Activated T-cell treated with anti-CD3 and anti-CD28 coated beads, Interleukin-2, amount 50 U/mL, for 72 hours (primary cell): ENCODE results near the gene TM4SF5. TPM values are rescaled to one million over a fixed set of nuclear protein-coding genes. Genes with fewer than 3 reads are reported as not detected.

ENCODE experiments used
- ATAC-seq, 2 donors: fragments of 150-1000 bp; cut with Tn5 transposase; replicated peaks in 1 of 2; 2 replicates each; pipeline ENCODE4 v1.10.0; 2021; ENCODE audit warnings: moderate library complexity in 2 of 2, mild to moderate bottlenecking in 1 of 2
- DNase-seq, 2 donors: peaks; one replicate each; pipeline ENCODE4 v3.0.0; 2021 to 2022; ENCODE audit warnings: mixed read lengths in 1 of 2
- H3K27ac Mint-ChIP-seq: one replicate; pipeline ENCODE4 v1.8.0; 2022; ENCODE audit warnings: mild to moderate bottlenecking, moderate library complexity, mixed read lengths
- H3K27me3 Mint-ChIP-seq: one replicate; pipeline ENCODE4 v1.8.0; 2022; ENCODE audit warnings: low read depth, mixed read lengths
- H3K36me3 Mint-ChIP-seq, 2 donors: one replicate each; pipeline ENCODE4 v1.8.0; 2022; ENCODE audit warnings: mixed read lengths in 2 of 2, mild to moderate bottlenecking in 1 of 2; ENCODE audit not compliant: insufficient read depth in 2 of 2
- H3K4me1 Mint-ChIP-seq: one replicate; pipeline ENCODE4 v1.8.0; 2022; ENCODE audit warnings: low read depth, mixed read lengths
- H3K4me3 Mint-ChIP-seq, 2 donors: one replicate each; pipeline ENCODE4 v1.8.0; 2022; ENCODE audit warnings: mild to moderate bottlenecking in 2 of 2, mixed read lengths in 2 of 2, moderate library complexity in 2 of 2
- H3K9me3 Mint-ChIP-seq, 2 donors: one replicate each; pipeline ENCODE4 v1.8.0; 2022; ENCODE audit warnings: mixed read lengths in 2 of 2
- total RNA-seq, 2 donors: library from RNA; stranded (reverse); gene quantifications; one replicate each; pipeline ENCODE4 v1.2.3, GENCODE V29; 2022

The TM4SF5 gene
- total RNA-seq, 2 donors from 2014 or later = not detected

DNA sequence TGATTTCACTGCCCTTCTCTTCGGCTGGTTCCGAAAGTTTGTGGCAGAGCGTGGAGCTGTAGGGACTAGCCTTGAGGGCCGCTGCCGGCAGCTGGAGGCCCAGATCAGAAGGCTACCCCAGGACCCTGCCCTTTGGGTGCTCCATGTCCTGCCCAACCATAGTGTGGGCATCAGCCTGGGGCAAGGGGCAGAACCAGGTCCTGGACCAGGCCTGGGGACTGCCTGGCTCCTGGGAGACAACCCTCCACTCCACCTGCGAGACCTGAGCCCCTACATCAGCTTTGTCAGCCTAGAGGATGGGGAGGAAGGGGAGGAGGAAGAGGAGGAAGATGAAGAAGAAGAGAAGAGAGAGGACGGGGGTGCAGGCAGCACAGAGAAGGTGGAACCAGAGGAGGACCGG is 31.1 kb upstream of the TM4SF5 start:
- no peak overlapping the region for H3K27ac Mint-ChIP-seq
- peaks cover 33% of the 10 kb centered on the region for H3K27me3 Mint-ChIP-seq
- no peaks in the 10 kb centered on the region for H3K9me3 Mint-ChIP-seq
- peak overlapping the region; percentile 72 to 76 for H3K4me3 Mint-ChIP-seq
- peaks cover 0 to 1% of the 10 kb centered on the region in 2 donors for H3K36me3 Mint-ChIP-seq
- H3K4me1 Mint-ChIP-seq = peaks cover 25% of the 10 kb centered on the region
- ATAC-seq (no peak), DNase-seq (no peak)

DNA sequence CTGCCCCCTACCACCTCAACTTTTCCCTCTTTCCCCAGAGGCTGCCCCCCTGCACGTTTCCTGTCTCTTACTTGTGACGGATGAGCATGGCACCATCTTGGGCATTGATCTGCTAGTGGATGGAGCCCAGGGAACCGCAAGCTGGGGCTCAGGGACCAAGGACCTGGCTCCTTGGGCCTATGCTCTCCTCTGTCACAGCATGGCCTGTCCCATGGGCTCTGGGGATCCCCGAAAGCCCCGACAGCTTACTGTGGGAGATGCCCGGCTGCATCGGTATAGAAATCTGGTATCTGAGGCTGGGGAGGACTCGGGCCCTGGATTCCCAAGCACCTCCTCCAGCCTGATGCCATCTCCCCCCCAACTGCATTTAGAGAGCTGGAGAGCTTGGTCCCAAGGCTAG is 30.1 kb upstream of the TM4SF5 start:
- Mint-ChIP-seq H3K27me3 (peaks cover 33% of the 10 kb centered on the region), H3K4me3 (peak overlapping the region in 1 of 2 donors; percentile 31), H3K9me3 (no peaks in the 10 kb centered on the region), H3K4me1 (peaks cover 18% of the 10 kb centered on the region), H3K27ac (peak overlapping the region; percentile 6), H3K36me3 (peaks cover 0 to 1% of the 10 kb centered on the region in 2 donors)
- ATAC-seq = no peak
- no peak for DNase-seq

DNA sequence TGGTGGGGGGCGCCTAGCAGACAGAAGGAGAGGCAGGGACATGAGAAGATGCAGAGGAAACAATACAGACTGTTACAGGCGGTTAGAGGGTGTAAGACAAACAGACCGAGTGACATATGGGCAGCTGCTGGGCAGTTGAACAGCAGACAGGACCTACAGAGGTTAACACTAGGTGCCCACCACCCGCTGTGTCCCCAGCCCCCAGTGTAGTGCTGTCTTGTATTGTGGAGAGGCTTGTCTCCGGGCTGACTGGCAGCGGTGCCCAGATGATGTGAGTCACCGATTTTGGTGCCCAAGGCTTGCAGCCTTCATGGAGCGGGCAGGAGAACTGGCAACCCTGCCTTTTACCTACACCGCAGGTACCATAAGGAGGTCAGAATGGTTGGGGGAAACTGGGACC is 29.6 kb upstream of the TM4SF5 start:
- Mint-ChIP-seq H3K4me3 (no peak overlapping the region), H3K36me3 (peaks cover 0 to 1% of the 10 kb centered on the region in 2 donors), H3K9me3 (no peaks in the 10 kb centered on the region), H3K4me1 (peaks cover 22% of the 10 kb centered on the region), H3K27ac (no peak overlapping the region), H3K27me3 (peaks cover 33% of the 10 kb centered on the region)
- DNase-seq (no peak), ATAC-seq (no peak)

DNA sequence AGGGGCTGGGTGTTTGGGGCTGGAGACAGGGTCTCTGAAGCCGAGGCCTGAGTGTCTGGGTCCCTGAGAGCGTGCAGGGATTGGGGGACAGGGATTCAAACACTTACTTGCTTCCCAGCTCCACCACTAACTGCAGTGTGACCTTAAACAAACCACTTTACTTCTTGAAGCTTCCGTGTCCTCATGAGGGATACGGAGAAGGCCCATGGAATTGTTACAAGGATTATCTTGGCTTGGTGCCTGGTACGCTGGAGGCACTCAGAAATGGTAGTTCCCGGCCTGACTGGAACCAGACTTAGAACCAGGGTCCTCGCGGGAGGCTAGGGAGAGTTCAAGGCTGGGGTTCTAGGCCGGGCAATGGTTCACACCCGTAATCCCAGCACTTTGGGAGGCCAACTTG is 29.1 kb upstream of the TM4SF5 start:
- no peak for DNase-seq
- no peak for ATAC-seq
- peaks cover 0 to 1% of the 10 kb centered on the region in 2 donors for H3K36me3 Mint-ChIP-seq
- no peak overlapping the region for H3K27ac Mint-ChIP-seq
- no peak overlapping the region for H3K4me3 Mint-ChIP-seq
- peaks cover 33% of the 10 kb centered on the region for H3K27me3 Mint-ChIP-seq
- peaks cover 24% of the 10 kb centered on the region for H3K4me1 Mint-ChIP-seq
- H3K9me3 Mint-ChIP-seq = no peaks in the 10 kb centered on the region

DNA sequence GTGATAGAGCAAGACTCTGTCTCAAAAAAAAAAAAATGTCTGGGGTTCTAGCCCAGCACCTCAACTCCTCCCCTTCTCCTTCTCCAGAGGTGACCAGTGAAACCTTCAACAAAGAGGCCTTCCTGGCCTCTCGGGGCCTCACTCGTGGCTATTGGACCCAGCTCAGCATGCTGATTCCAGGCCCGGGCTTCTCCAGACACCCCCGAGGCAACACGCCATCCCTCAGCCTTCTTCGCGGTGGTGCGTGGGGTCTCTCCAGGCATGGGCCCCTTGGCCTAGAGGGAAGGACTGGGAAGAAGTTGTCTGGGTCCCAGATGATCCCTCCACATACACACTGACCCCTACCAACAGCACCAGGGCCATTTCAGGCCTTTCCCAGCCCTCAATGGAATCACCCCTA is 28.5 kb upstream of the TM4SF5 start:
- no peak overlapping the region for H3K27ac Mint-ChIP-seq
- peaks cover 29% of the 10 kb centered on the region for H3K27me3 Mint-ChIP-seq
- no peak overlapping the region for H3K4me3 Mint-ChIP-seq
- DNase-seq = no peak
- H3K9me3 Mint-ChIP-seq = no peaks in the 10 kb centered on the region
- peaks cover 29% of the 10 kb centered on the region for H3K4me1 Mint-ChIP-seq
- H3K36me3 Mint-ChIP-seq = peaks cover 0 to 1% of the 10 kb centered on the region in 2 donors
- no peak for ATAC-seq

DNA sequence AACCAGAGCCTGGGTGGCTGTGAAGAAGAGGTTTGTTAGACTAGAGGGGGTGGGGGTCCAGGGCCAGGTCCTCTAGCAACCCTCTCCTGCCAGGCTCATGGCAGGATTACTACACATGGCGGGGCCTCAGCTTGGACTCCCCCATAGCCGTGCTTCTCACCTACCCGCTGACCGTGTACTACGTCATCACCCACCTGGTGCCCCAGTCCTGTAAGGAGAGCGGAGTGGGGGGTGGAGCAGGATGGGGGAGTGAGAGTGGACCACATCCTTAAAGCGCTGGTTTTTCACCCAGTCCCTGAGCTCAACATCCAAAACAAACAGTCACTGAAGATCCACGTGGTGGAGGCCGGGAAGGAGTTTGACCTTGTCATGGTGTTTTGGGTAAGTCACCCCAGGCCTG is 27.8 kb upstream of the TM4SF5 start:
- peaks cover 22% of the 10 kb centered on the region for H3K27me3 Mint-ChIP-seq
- H3K9me3 Mint-ChIP-seq = no peaks in the 10 kb centered on the region
- no peak overlapping the region for H3K4me3 Mint-ChIP-seq
- ATAC-seq (no peak), DNase-seq (no peak)
- H3K4me1 Mint-ChIP-seq = peaks cover 26% of the 10 kb centered on the region
- H3K36me3 Mint-ChIP-seq = peaks cover 0 to 1% of the 10 kb centered on the region in 2 donors
- no peak overlapping the region for H3K27ac Mint-ChIP-seq

DNA sequence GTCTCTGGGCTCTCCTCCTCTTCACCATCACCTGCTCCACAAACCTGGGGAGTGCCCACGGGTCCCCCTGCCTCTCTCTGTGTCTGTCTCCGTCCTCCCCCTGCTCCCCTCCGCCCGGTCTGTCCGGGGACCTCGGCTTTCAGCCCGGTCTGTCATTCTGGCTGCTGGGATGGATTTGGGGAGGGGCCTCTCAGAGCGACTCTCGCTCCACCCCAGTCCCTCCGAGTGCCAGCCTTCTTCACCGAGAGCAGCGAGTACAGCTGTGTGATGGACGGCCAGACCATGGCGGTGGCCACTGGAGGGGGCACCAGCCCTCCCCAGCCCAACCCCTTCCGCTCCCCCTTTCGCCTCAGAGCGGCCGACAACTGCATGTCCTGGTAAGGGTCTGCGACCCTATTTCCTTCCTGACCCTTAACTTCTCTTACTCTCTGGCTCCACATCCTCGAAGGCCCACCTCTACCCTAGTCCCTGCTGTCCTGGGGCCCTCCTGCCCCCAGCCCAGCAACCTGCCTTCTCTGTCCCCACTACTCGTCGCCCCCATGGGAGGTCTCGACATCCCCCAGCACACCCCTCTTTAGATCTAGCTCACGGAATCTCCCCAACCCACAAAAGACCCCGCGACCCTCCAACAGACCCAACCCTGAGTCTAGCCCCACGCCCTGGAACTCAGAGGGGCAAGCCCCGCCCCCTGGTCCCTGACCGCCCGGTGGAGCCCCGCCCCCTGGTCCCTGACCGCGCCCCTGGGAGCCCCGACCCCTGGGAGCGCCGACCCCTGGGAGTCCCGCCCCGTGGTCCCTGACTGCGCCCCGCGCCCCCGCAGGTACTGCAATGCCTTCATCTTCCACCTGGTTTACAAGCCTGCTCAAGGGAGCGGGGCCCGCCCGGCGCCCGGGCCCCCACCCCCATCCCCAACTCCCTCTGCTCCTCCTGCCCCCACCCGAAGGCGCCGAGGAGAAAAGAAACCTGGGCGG is 26.4 kb upstream of the TM4SF5 start:
- H3K4me1 Mint-ChIP-seq = peaks cover 22% of the 10 kb centered on the region
- H3K9me3 Mint-ChIP-seq = no peaks in the 10 kb centered on the region
- peak overlapping the region in 1 of 2 donors; percentile 22 for H3K4me3 Mint-ChIP-seq
- H3K27me3 Mint-ChIP-seq = peaks cover 23% of the 10 kb centered on the region
- no peak overlapping the region for H3K27ac Mint-ChIP-seq
- ATAC-seq (no peak), DNase-seq (no peak)
- H3K36me3 Mint-ChIP-seq = peaks cover 0 to under 1% of the 10 kb centered on the region in 2 donors

DNA sequence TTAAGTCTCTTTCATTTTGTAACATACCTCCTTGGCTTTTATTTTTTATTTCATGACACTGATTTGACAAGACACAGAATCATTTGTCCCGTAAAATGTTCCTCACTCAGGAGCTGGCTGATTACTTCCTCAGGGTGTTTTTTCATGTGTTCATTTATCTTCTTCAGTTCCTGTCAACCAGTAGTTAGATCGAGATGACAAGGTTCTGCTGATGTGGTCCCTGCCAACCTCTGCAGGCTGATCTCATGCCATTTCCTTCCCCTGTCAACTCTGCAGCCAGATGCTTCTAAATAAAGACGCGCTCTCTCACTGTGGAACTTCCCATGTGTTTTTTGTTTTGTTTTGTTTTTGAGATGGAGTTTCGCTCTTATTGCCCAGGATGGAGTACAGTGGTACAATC is 23.8 kb upstream of the TM4SF5 start:
- peaks cover 8% of the 10 kb centered on the region for H3K27me3 Mint-ChIP-seq
- no peaks in the 10 kb centered on the region for H3K9me3 Mint-ChIP-seq
- no peaks in the 10 kb centered on the region for H3K36me3 Mint-ChIP-seq
- H3K27ac Mint-ChIP-seq = peak overlapping the region; percentile 51
- peak; percentile 81 to 93 for ATAC-seq
- peak; percentile 30 to 40 for DNase-seq
- H3K4me3 Mint-ChIP-seq = peak overlapping the region; percentile 76 to 78
- H3K4me1 Mint-ChIP-seq = peaks cover 18% of the 10 kb centered on the region

DNA sequence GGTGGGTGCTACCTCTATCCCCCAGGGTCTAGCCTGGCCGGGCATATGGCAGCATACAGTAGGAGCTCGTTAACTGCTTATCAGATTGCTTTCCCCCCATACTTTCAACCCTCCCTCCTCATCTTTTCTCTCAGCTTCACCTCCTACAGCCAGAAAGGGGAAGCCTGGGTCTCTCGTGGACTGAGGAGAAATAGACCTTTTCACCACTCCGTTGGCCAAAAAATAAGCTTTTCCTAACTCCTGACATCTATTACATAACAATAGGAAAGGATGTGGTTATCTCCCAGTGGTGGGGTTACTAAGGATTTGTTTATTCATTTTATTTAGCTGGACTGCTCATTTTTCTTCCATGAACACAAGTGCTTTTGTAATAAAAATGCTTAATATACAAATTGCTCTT is 23.0 kb upstream of the TM4SF5 start:
- peaks cover 11% of the 10 kb centered on the region for H3K27me3 Mint-ChIP-seq
- no peaks in the 10 kb centered on the region for H3K9me3 Mint-ChIP-seq
- no peak for ATAC-seq
- H3K36me3 Mint-ChIP-seq = no peaks in the 10 kb centered on the region
- peaks cover 18% of the 10 kb centered on the region for H3K4me1 Mint-ChIP-seq
- DNase-seq = no peak
- H3K4me3 Mint-ChIP-seq = peak overlapping the region in 1 of 2 donors; percentile 78
- H3K27ac Mint-ChIP-seq = no peak overlapping the region

DNA sequence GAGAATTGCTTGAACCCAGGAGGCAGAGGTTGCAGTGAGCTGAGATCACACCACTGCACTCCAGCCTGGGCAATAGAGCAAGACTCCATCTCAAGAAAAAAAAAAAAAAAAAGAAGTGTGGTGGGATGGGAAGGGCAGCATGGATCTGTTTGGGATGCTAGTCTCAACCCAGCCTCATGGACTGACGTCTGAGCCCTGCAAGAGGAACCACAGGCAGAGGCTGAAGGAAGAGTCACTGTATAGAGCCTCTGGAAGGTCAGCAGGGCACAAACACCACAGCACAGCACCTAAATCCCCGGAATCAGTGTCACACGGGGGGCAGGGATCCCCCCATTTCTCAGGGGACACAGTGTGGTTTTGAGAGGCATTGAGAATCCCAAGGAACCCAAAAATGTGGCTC is 21.1 kb upstream of the TM4SF5 start:
- H3K36me3 Mint-ChIP-seq = no peaks in the 10 kb centered on the region
- H3K27ac Mint-ChIP-seq = no peak overlapping the region
- H3K9me3 Mint-ChIP-seq = no peaks in the 10 kb centered on the region
- H3K27me3 Mint-ChIP-seq = peaks cover 25% of the 10 kb centered on the region
- H3K4me1 Mint-ChIP-seq = peaks cover 18% of the 10 kb centered on the region
- no peak for DNase-seq
- no peak overlapping the region for H3K4me3 Mint-ChIP-seq
- ATAC-seq = no peak

DNA sequence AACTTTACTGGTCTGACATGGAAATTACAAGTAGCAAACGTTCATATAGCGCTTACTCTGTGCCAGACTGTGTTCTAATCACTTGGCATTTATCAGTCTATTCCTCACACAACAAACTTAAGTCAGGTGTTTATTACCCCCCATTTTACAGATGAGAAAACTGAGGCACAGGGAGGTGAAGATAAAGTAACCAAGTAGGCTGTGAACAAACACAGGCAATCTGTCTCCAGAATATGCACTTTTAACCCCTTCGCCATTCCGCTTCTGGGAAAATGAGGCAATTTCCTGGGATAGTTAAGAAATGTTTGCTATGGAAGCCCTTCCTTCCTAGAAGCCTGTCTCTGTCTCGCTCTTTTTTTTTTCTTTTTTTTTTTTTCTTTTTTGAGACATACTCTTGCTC is 19.8 kb upstream of the TM4SF5 start:
- Mint-ChIP-seq H3K9me3 (no peaks in the 10 kb centered on the region), H3K27ac (no peak overlapping the region), H3K27me3 (peaks cover 25% of the 10 kb centered on the region), H3K36me3 (no peaks in the 10 kb centered on the region), H3K4me3 (no peak overlapping the region), H3K4me1 (peaks cover 12% of the 10 kb centered on the region)
- no peak for ATAC-seq
- DNase-seq = no peak

DNA sequence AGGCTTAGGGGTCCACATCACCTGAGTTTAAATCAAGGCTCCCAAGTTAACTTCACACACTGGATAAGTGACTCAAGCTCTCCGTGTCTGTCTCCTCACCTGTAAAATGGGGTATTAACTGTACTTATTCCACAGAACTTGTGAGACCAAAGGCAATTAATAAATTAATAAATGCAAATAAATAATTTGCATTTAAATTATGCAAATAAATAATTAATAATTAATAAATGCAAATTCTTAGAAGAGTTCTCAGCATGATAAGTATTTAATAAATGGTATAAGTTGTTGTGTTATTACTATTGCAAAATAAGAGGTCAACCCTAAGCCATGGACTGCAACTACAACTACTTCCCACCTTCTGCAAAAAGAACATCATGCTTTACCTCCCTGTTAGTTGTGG is 18.3 kb upstream of the TM4SF5 start:
- ATAC-seq (no peak), DNase-seq (no peak)
- H3K27me3 Mint-ChIP-seq = peaks cover 25% of the 10 kb centered on the region
- H3K36me3 Mint-ChIP-seq = no peaks in the 10 kb centered on the region
- H3K27ac Mint-ChIP-seq = no peak overlapping the region
- no peaks in the 10 kb centered on the region for H3K9me3 Mint-ChIP-seq
- H3K4me1 Mint-ChIP-seq = peaks cover 2% of the 10 kb centered on the region
- H3K4me3 Mint-ChIP-seq = no peak overlapping the region

DNA sequence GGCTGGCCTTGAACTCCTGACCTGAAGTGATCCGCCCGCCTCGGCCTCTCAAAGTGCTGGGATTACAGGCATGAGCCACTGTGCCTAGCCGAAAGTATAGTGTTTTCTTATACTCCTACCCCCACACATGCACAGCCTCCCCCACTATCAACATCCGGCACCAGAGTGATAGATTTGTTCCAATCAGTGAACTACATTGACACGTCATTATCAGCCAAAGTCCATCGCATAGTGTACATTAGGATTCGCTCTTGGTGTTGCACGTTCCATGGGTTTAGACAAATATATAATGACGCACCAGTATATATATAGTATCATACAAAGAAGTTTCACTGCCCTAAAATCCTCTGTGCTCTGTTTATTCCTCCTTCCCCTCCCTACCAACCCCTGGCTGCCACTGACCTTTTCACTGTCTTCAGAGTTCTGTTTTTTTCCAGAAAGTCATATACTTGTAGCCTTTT is 11.9 kb upstream of the TM4SF5 start:
- Mint-ChIP-seq H3K9me3 (no peaks in the 10 kb centered on the region), H3K36me3 (no peaks in the 10 kb centered on the region), H3K4me3 (no peak overlapping the region), H3K4me1 (no peaks in the 10 kb centered on the region), H3K27ac (no peak overlapping the region), H3K27me3 (peaks cover 7% of the 10 kb centered on the region)
- ATAC-seq (no peak), DNase-seq (no peak)
